DOHH2 (cell line): Measurements from ENCODE around the gene RAD51B.
"Not testable (repeated sequence)": the region's sequence is repeated elsewhere in the genome, so short reads cannot be mapped to it uniquely, and the experiment has no call there.

Experiments used
- H3F3A ChIP-seq: fragments of 200-600 bp; sonication (generic), shearing (Covaris generic); 2 replicates; pipeline ENCODE4 v1.6.0; 2016; ENCODE audit warnings: antibody characterized with exemption, mild to moderate bottlenecking; ENCODE audit not compliant: control insufficient read depth, insufficient read depth
- H3K27ac ChIP-seq: fragments of 200-600 bp; sonication (generic); 2 replicates; pipeline ENCODE4 v1.5.1; 2014; ENCODE audit warnings: low read depth, mild to moderate bottlenecking, low read length, moderate library complexity
- H3K27me3 ChIP-seq: fragments of 200-600 bp; sonication (generic); 2 replicates; pipeline ENCODE4 v1.6.1; 2014; ENCODE audit warnings: mild to moderate bottlenecking, low read length, mixed read lengths; ENCODE audit not compliant: control insufficient read depth
- H3K36me3 ChIP-seq: fragments of 200-600 bp; sonication (generic); 2 replicates; pipeline ENCODE4 v1.6.1; 2014; ENCODE audit warnings: mild to moderate bottlenecking, low read length, moderate library complexity, mixed read lengths; ENCODE audit not compliant: control insufficient read depth
- H3K4me1 ChIP-seq: fragments of 200-600 bp; sonication (generic); 2 replicates; pipeline ENCODE4 v1.6.1; 2014; ENCODE audit warnings: mild to moderate bottlenecking, low read length, mixed read lengths; ENCODE audit not compliant: control insufficient read depth
- H3K4me2 ChIP-seq: fragments of 200-600 bp; sonication (generic); 2 replicates; pipeline ENCODE4 v1.6.0; 2014; ENCODE audit warnings: mild to moderate bottlenecking, low read length, moderate library complexity
- H3K4me3 ChIP-seq: fragments of 200-600 bp; sonication (generic); 2 replicates; pipeline ENCODE4 v1.5.1; 2014; ENCODE audit warnings: mild to moderate bottlenecking, low read length, mixed read lengths
- H3K79me2 ChIP-seq: fragments of 200-600 bp; sonication (generic); 2 replicates; pipeline ENCODE4 v1.6.1; 2014; ENCODE audit warnings: mild to moderate bottlenecking, low read length, mixed read lengths; ENCODE audit not compliant: control insufficient read depth
- H3K9me2 ChIP-seq: fragments of 200-600 bp; sonication (generic); replicated peaks from 2 replicates; pipeline ENCODE4 v1.6.1; 2014; ENCODE audit warnings: mild to moderate bottlenecking, low read length, mixed read lengths; ENCODE audit not compliant: control insufficient read depth
- H3K9me3 ChIP-seq: fragments of 200-600 bp; sonication (generic); 2 replicates; pipeline ENCODE4 v1.6.1; 2014; ENCODE audit warnings: antibody characterized with exemption, low read length, mixed read lengths; ENCODE audit not compliant: control insufficient read depth, insufficient read depth
- H4K20me1 ChIP-seq: fragments of 200-600 bp; sonication (generic); 2 replicates; pipeline ENCODE4 v1.6.0; 2014; ENCODE audit warnings: low read depth, mild to moderate bottlenecking, antibody characterized with exemption, low read length, moderate library complexity; ENCODE audit not compliant: control insufficient read depth, insufficient read depth
- CTCF ChIP-seq: fragments of 200-600 bp; sonication (generic); IDR thresholded peaks from one replicate; pipeline ENCODE4 v1.5.1; 2014; ENCODE audit warnings: antibody characterized with exemption, mild to moderate bottlenecking, low read depth, low read length; ENCODE audit not compliant: poor library complexity, severe bottlenecking
- EZH2phosphoT487 ChIP-seq: fragments of 200-600 bp; sonication (generic); IDR thresholded peaks from 2 replicates; pipeline ENCODE4 v1.6.1; 2017; ENCODE audit warnings: borderline replicate concordance, mild to moderate bottlenecking, antibody characterized with exemption, low read length, moderate library complexity, mixed read lengths

RAD51B gene

GRCh38 chr14:68424443-68425172 is 605.0 kb downstream of the RAD51B start:
- TF ChIP-seq CTCF, result no peak
- no peak for TF ChIP-seq EZH2phosphoT487
- Histone ChIP-seq H3K27me3 (no peaks in the 10 kb centered on the region), H3K9me3 (no peaks in the 10 kb centered on the region), H3K36me3 (no peaks in the 10 kb centered on the region), H3K4me3 (no peak overlapping the region), H3K27ac (no peak overlapping the region), H3K9me2 (no peaks in the 10 kb centered on the region), H3F3A (no peaks in the 10 kb centered on the region), H4K20me1 (no peaks in the 10 kb centered on the region), H3K4me2 (no peak overlapping the region), H3K79me2 (no peaks in the 10 kb centered on the region), H3K4me1 (no peaks in the 10 kb centered on the region)

GRCh38 chr14:68426661-68427549 is 607.3 kb downstream of the RAD51B start:
- Histone ChIP-seq H3K79me2 (no peaks in the 10 kb centered on the region), H3F3A (no peaks in the 10 kb centered on the region), H3K36me3 (no peaks in the 10 kb centered on the region), H3K27ac (no peak overlapping the region), H3K4me1 (no peaks in the 10 kb centered on the region), H3K4me2 (no peak overlapping the region), H4K20me1 (no peaks in the 10 kb centered on the region), H3K9me3 (no peaks in the 10 kb centered on the region), H3K27me3 (no peaks in the 10 kb centered on the region), H3K4me3 (no peak overlapping the region), H3K9me2 (no peaks in the 10 kb centered on the region)
- no peak for TF ChIP-seq CTCF
- TF ChIP-seq EZH2phosphoT487, result no peak

GRCh38 chr14:68427550-68427890 is 607.9 kb downstream of the RAD51B start:
- no peak overlapping the region for H3K4me2 ChIP-seq
- H3F3A ChIP-seq, result no peaks in the 10 kb centered on the region
- no peak overlapping the region for H3K27ac ChIP-seq
- no peaks in the 10 kb centered on the region for H3K9me2 ChIP-seq
- no peaks in the 10 kb centered on the region for H3K36me3 ChIP-seq
- H3K79me2 ChIP-seq, result no peaks in the 10 kb centered on the region
- H3K27me3 ChIP-seq, result no peaks in the 10 kb centered on the region
- TF ChIP-seq EZH2phosphoT487, result no peak
- no peak for TF ChIP-seq CTCF
- H4K20me1 ChIP-seq, result no peaks in the 10 kb centered on the region
- no peaks in the 10 kb centered on the region for H3K4me1 ChIP-seq
- no peak overlapping the region for H3K4me3 ChIP-seq
- no peaks in the 10 kb centered on the region for H3K9me3 ChIP-seq

GRCh38 chr14:68428900-68429299 is 609.3 kb downstream of the RAD51B start:
- not testable (repeated sequence) for H3K9me3 ChIP-seq, H3K4me3 ChIP-seq, H3K79me2 ChIP-seq, H3K4me2 ChIP-seq, H3K27me3 ChIP-seq, H3K9me2 ChIP-seq, H3K27ac ChIP-seq, H3K36me3 ChIP-seq, H4K20me1 ChIP-seq, H3K4me1 ChIP-seq, H3F3A ChIP-seq

GRCh38 chr14:68434173-68434572 is 614.6 kb downstream of the RAD51B start:
- not testable (repeated sequence) for H3K36me3 ChIP-seq, H3K4me1 ChIP-seq, H3K4me3 ChIP-seq, H3K79me2 ChIP-seq, H3K9me2 ChIP-seq, H3K9me3 ChIP-seq, H3K27me3 ChIP-seq, H3K4me2 ChIP-seq, H4K20me1 ChIP-seq, H3F3A ChIP-seq, H3K27ac ChIP-seq
